Measurements from ENCODE around the gene RCN2.

RCN2 gene

DNA sequence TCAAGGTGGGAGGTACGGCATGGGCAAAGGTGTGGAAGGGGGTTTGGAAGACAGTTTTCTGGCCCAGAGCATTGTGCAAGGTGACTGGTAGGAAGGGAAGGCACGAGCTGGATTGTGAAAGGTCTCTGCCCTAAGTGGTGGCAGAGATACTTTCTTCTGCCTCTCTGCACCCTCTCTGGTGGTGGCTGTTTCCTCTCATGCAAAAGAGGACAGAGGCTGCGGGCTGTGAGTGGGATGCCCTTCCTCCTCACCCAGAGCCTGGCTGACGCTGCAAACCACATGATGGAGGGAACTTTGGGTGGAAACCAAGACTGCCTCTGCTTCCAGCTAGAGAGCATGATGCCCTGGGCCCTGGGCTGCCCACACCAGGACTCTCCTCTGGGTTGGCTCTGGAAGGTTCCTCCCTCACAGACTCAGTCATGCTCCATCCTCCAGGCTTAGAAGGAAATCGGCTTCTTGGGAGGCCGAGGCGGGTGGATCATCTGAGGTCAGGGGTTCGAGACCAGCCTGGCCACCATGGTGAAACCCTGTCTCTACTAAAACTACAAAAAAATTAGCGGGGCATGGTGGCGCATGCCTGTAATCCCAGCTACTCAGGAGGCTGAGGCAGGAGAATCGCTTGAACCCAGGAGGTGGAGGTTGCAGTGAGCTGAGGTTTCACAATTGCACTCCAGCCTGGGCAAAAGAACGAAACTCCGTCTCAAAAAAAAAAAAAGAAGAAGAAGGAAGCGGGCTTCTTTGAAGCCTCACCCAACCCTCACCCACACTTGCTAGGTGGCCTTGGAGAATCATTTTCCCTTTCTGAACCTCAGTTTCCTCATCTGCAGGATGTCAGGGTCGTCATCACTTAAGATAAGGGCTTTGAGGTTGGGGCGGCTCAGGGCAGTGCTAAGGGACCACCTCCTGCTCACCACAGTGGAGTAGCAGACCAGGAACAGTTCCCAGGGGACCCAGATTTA is 71.7 kb downstream of the RCN2 start:
- DNase-seq, result no peak

More for the DNA sequence above, 71.7 kb downstream of the RCN2 start:
- Mint-ChIP-seq H3K9me3 (peaks cover 4% of the 10 kb centered on the region), H3K4me3 (no peak overlapping the region), H3K27me3 (ENCODE audit: low read depth, poor library complexity) (peaks cover 8% of the 10 kb centered on the region), H3K36me3 (ENCODE audit: low read depth) (no peaks in the 10 kb centered on the region), H3K27ac (no peak overlapping the region), H3K4me1 (peaks cover 11% of the 10 kb centered on the region)
- TF ChIP-seq, protein P1, sequence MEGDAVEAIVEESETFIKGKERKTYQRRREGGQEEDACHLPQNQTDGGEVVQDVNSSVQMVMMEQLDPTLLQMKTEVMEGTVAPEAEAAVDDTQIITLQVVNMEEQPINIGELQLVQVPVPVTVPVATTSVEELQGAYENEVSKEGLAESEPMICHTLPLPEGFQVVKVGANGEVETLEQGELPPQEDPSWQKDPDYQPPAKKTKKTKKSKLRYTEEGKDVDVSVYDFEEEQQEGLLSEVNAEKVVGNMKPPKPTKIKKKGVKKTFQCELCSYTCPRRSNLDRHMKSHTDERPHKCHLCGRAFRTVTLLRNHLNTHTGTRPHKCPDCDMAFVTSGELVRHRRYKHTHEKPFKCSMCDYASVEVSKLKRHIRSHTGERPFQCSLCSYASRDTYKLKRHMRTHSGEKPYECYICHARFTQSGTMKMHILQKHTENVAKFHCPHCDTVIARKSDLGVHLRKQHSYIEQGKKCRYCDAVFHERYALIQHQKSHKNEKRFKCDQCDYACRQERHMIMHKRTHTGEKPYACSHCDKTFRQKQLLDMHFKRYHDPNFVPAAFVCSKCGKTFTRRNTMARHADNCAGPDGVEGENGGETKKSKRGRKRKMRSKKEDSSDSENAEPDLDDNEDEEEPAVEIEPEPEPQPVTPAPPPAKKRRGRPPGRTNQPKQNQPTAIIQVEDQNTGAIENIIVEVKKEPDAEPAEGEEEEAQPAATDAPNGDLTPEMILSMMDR (IDR thresholded peaks at IDR 0.05), result no peak

Data from nephron progenitor cell (in vitro differentiated cells).